Vagina (tissue), 2 donors: Measurements from ENCODE around the gene CTNNA3. TPM values are rescaled to one million over a fixed set of nuclear protein-coding genes. Genes with fewer than 3 reads are reported as not detected.

ENCODE experiments used
- DNase-seq, 2 donors: peaks; one replicate each; pipeline ENCODE4 v3.0.0-alpha.2; 2017; ENCODE audit errors: extremely low spot score in 2 of 2
- H3K27ac ChIP-seq: fragments of 200-600 bp; sonication (generic); one replicate; pipeline ENCODE4 v1.5.1; 2019
- H3K27me3 ChIP-seq: fragments of 200-600 bp; sonication (generic); one replicate; pipeline ENCODE4 v1.5.1; 2019
- H3K36me3 ChIP-seq, 2 donors: fragments of 200-600 bp; sonication (generic); one replicate each; pipeline ENCODE4 v1.5.1; 2017 to 2019
- H3K4me1 ChIP-seq: fragments of 200-600 bp; sonication (generic); one replicate; pipeline ENCODE4 v1.5.1; 2019
- H3K4me3 ChIP-seq, 2 donors: fragments of 200-600 bp; sonication (generic); 1 replicate in 1 of 2; 2 replicates in 1 of 2; pipeline ENCODE4 v1.5.1; 2016 to 2019
- H3K9me3 ChIP-seq: fragments of 200-600 bp; sonication (generic); one replicate; pipeline ENCODE4 v1.5.1; 2019
- CTCF ChIP-seq, 3 experiments: fragments of 450-650 bp in 2 of 3; fragments of 200-600 bp in 1 of 3; sonication (generic) in 1 of 3; IDR thresholded peaks; one replicate each; pipeline ENCODE4 v1.5.1; 2017 to 2019; ENCODE audit warnings: antibody characterized with exemption in 3 of 3, mild to moderate bottlenecking in 2 of 3, moderate library complexity in 2 of 3
- POLR2A ChIP-seq, 2 donors: fragments of 450-650 bp; IDR thresholded peaks; one replicate each; pipeline ENCODE4 v1.6.1; 2017; ENCODE audit warnings: antibody characterized with exemption in 2 of 2, mild to moderate bottlenecking in 2 of 2, moderate library complexity in 2 of 2
- POLR2AphosphoS5 ChIP-seq, 2 donors: sonication (generic); formaldehyde crosslinking; IDR thresholded peaks; one replicate each; pipeline ENCODE4 v1.9.0; 2017; ENCODE audit warnings: antibody characterized with exemption in 2 of 2, mild to moderate bottlenecking in 2 of 2, low read depth in 1 of 2; ENCODE audit not compliant: insufficient read depth in 1 of 2
- intact Hi-C: fragments of 100-400 bp; cut with DNase I; formaldehyde crosslinking; loops from one replicate; pipeline ENCODE4 v1.15.1; 2023
- total RNA-seq: library from RNA; depleted of rRNA; stranded (reverse); fragments of >200 nt; gene quantifications from one replicate; pipeline ENCODE4 v1.2.3, GENCODE V29; 2016

The CTNNA3 gene
- total RNA-seq, 1 donor from 2014 or later = 0.98 TPM

DNA sequence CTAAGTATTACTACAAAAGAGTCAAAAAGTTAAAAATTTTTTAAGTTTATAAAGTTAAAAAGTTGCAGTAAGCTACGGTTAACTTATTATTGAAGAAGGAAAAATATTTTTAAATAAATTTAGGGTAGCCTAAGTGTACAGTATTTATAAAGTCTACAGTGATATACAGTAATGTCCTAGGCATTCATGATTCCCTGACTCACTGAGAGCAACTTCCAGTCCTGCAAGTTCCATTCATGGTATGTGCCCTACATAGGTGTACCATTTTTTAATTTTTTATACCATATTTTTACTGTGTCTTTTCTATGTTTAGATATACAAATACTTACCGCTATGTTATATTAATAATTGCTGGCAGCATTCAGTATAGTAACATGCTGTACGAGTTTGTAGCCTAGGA, 92.3 kb downstream of the CTNNA3 start:
- H3K4me1 ChIP-seq = no peaks in the 10 kb centered on the region
- no peak overlapping the region for H3K4me3 ChIP-seq

GRCh38 chr10:67603086-67603485, 92.9 kb downstream of the CTNNA3 start:
- intact Hi-C loops = loop anchor here (5.0 kb wide), 1 partner anchor 841 kb away; no protein-coding TSS in a partner anchor
- Histone ChIP-seq H3K4me1 (no peaks in the 10 kb centered on the region), H3K9me3 (no peaks in the 10 kb centered on the region), H3K4me3 (no peak overlapping the region), H3K27me3 (no peaks in the 10 kb centered on the region), H3K36me3 (no peaks in the 10 kb centered on the region), H3K27ac (no peak overlapping the region)
- TF ChIP-seq CTCF (IDR thresholded peaks at IDR 0.05) = no peak
- no peak for TF ChIP-seq POLR2A (IDR thresholded peaks at IDR 0.05)
- TF ChIP-seq POLR2AphosphoS5 (IDR thresholded peaks at IDR 0.05; ENCODE audit: insufficient read depth in 1 of 2, low read depth in 1 of 2) = no peak
- no peak for DNase-seq

More for the DNA sequence above, 92.3 kb downstream of the CTNNA3 start:
- TF ChIP-seq CTCF (IDR thresholded peaks at IDR 0.05) (no peak), POLR2AphosphoS5 (IDR thresholded peaks at IDR 0.05; ENCODE audit: insufficient read depth in 1 of 2, low read depth in 1 of 2) (no peak), POLR2A (IDR thresholded peaks at IDR 0.05) (no peak)
- Histone ChIP-seq H3K9me3 (no peaks in the 10 kb centered on the region), H3K27ac (no peak overlapping the region), H3K36me3 (no peaks in the 10 kb centered on the region), H3K27me3 (no peaks in the 10 kb centered on the region)
- DNase-seq = no peak
- intact Hi-C loops = loop anchor here (5.0 kb wide), 1 partner anchor 841 kb away; no protein-coding TSS in a partner anchor

DNA sequence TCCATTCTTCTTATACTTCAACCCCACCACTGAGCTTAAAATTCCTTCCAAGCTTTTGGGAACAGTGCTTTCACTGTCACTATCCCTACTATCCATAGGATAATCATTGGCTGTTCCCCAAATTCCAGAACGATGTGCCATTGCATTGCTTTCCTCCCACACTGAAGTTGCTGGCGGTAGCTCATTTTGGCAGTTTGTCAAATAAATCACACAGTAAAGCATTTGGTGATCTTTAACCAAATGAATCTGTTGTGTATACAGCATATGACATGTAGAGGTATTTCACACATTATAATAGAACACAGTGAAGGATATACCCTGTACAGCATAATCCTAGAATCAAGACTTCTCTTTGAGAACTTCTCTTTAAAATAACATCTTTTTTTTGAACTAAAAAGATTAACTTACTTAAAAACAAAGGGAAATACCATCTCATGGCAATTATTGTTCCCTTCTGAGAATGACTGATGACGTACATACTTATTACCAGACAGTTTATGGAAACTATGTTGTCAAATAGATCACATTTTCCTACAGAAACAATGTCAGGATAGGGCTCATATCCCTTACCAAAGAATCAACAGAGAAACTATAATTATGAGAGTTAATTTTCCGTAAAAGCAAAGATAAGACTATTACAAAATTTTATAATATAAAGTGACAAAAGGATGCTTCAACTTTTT, 93.6 kb downstream of the CTNNA3 start:
- H3K27me3 ChIP-seq = no peaks in the 10 kb centered on the region
- no peaks in the 10 kb centered on the region for H3K9me3 ChIP-seq
- H3K4me1 ChIP-seq = no peaks in the 10 kb centered on the region
- DNase-seq = no peak
- intact Hi-C loops = loop anchor here (5.0 kb wide), 1 partner anchor 840 kb away; no protein-coding TSS in a partner anchor
- H3K27ac ChIP-seq = no peak overlapping the region
- H3K36me3 ChIP-seq = no peaks in the 10 kb centered on the region
- TF ChIP-seq CTCF (IDR thresholded peaks at IDR 0.05) = no peak
- H3K4me3 ChIP-seq = no peak overlapping the region

DNA sequence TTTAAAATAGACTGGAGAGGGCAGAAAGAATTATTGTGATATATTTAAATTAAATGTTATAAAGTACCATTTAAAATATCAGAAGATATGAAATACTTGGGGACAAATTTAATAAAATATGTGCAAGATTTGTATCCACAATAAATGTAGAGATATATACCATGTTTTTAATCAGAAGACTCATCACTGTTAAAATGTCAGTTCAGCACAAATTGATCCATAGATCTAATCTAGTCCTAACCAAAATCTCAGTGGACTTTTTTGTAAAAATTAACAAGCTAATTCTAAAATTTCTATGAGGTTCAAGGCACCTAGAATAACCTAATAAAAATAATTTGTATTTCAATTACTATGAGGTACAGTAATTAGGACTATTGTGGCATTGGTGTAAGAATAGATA, 96.4 kb downstream of the CTNNA3 start:
- Histone ChIP-seq H3K36me3 (no peaks in the 10 kb centered on the region), H3K4me3 (no peak overlapping the region), H3K4me1 (no peaks in the 10 kb centered on the region), H3K9me3 (no peaks in the 10 kb centered on the region), H3K27me3 (no peaks in the 10 kb centered on the region), H3K27ac (no peak overlapping the region)
- TF ChIP-seq POLR2A (IDR thresholded peaks at IDR 0.05) (no peak), CTCF (IDR thresholded peaks at IDR 0.05) (no peak), POLR2AphosphoS5 (IDR thresholded peaks at IDR 0.05; ENCODE audit: insufficient read depth in 1 of 2, low read depth in 1 of 2) (no peak)
- intact Hi-C loops = no loop called here
- DNase-seq = no peak

- H3K9me3 ChIP-seq = no peaks in the 10 kb centered on the region
- intact Hi-C loops = no loop called here
- no peak for TF ChIP-seq CTCF (IDR thresholded peaks at IDR 0.05)
- TF ChIP-seq POLR2A (IDR thresholded peaks at IDR 0.05) = no peak
- TF ChIP-seq POLR2AphosphoS5 (IDR thresholded peaks at IDR 0.05; ENCODE audit: insufficient read depth in 1 of 2, low read depth in 1 of 2) = no peak
- no peaks in the 10 kb centered on the region for H3K36me3 ChIP-seq
- no peak overlapping the region for H3K27ac ChIP-seq
- DNase-seq = no peak
- no peaks in the 10 kb centered on the region for H3K27me3 ChIP-seq
- H3K4me1 ChIP-seq = no peaks in the 10 kb centered on the region
- no peak overlapping the region for H3K4me3 ChIP-seq
Measured at GRCh38 chr10:67596641-67597040, 99.4 kb downstream of the CTNNA3 start.
